Vagina (tissue), 2 donors: ENCODE data around the gene PRPF6. TPM values are rescaled to one million over a fixed set of nuclear protein-coding genes. Genes with fewer than 3 reads are reported as not detected.

ENCODE experiments used
- DNase-seq, 2 donors: peaks; one replicate each; pipeline ENCODE4 v3.0.0-alpha.2; 2017; ENCODE audit errors: extremely low spot score in 2 of 2
- H3K27ac ChIP-seq: fragments of 200-600 bp; sonication (generic); one replicate; pipeline ENCODE4 v1.5.1; 2019
- H3K27me3 ChIP-seq: fragments of 200-600 bp; sonication (generic); one replicate; pipeline ENCODE4 v1.5.1; 2019
- H3K36me3 ChIP-seq, 2 donors: fragments of 200-600 bp; sonication (generic); one replicate each; pipeline ENCODE4 v1.5.1; 2017 to 2019
- H3K4me1 ChIP-seq: fragments of 200-600 bp; sonication (generic); one replicate; pipeline ENCODE4 v1.5.1; 2019
- H3K4me3 ChIP-seq, 2 donors: fragments of 200-600 bp; sonication (generic); 1 replicate in 1 of 2; 2 replicates in 1 of 2; pipeline ENCODE4 v1.5.1; 2016 to 2019
- H3K9me3 ChIP-seq: fragments of 200-600 bp; sonication (generic); one replicate; pipeline ENCODE4 v1.5.1; 2019
- CTCF ChIP-seq, 3 experiments: fragments of 450-650 bp in 2 of 3; fragments of 200-600 bp in 1 of 3; sonication (generic) in 1 of 3; IDR thresholded peaks; one replicate each; pipeline ENCODE4 v1.5.1; 2017 to 2019; ENCODE audit warnings: antibody characterized with exemption in 3 of 3, mild to moderate bottlenecking in 2 of 3, moderate library complexity in 2 of 3
- POLR2A ChIP-seq, 2 donors: fragments of 450-650 bp; IDR thresholded peaks; one replicate each; pipeline ENCODE4 v1.6.1; 2017; ENCODE audit warnings: antibody characterized with exemption in 2 of 2, mild to moderate bottlenecking in 2 of 2, moderate library complexity in 2 of 2
- POLR2AphosphoS5 ChIP-seq, 2 donors: sonication (generic); formaldehyde crosslinking; IDR thresholded peaks; one replicate each; pipeline ENCODE4 v1.9.0; 2017; ENCODE audit warnings: antibody characterized with exemption in 2 of 2, mild to moderate bottlenecking in 2 of 2, low read depth in 1 of 2; ENCODE audit not compliant: insufficient read depth in 1 of 2
- intact Hi-C: fragments of 100-400 bp; cut with DNase I; formaldehyde crosslinking; loops from one replicate; pipeline ENCODE4 v1.15.1; 2023
- total RNA-seq: library from RNA; depleted of rRNA; stranded (reverse); fragments of >200 nt; gene quantifications from one replicate; pipeline ENCODE4 v1.2.3, GENCODE V29; 2016

Gene PRPF6
- total RNA-seq, 1 donor from 2014 or later = 50.6 TPM

GRCh38 chr20:64073476-64074183 is 92.7 kb downstream of the PRPF6 start:
- H3K27me3 ChIP-seq = no peaks in the 10 kb centered on the region
- no peak for DNase-seq
- intact Hi-C loops = no loop called here
- no peaks in the 10 kb centered on the region for H3K9me3 ChIP-seq
- H3K4me3 ChIP-seq = no peak overlapping the region
- no peak overlapping the region for H3K27ac ChIP-seq
- H3K4me1 ChIP-seq = peaks cover 14% of the 10 kb centered on the region
- peaks cover 0 to 12% of the 10 kb centered on the region in 2 donors for H3K36me3 ChIP-seq
- no peak for TF ChIP-seq POLR2AphosphoS5 (IDR thresholded peaks at IDR 0.05; ENCODE audit: insufficient read depth in 1 of 2, low read depth in 1 of 2)
- no peak for TF ChIP-seq POLR2A (IDR thresholded peaks at IDR 0.05)
- TF ChIP-seq CTCF (IDR thresholded peaks at IDR 0.05) = no peak

- H3K4me1 ChIP-seq = peaks cover 21% of the 10 kb centered on the region
- H3K27ac ChIP-seq = no peak overlapping the region
- no peaks in the 10 kb centered on the region for H3K27me3 ChIP-seq
- no peaks in the 10 kb centered on the region for H3K9me3 ChIP-seq
- TF ChIP-seq POLR2A (IDR thresholded peaks at IDR 0.05) = no peak
- no peak for TF ChIP-seq CTCF (IDR thresholded peaks at IDR 0.05)
- TF ChIP-seq POLR2AphosphoS5 (IDR thresholded peaks at IDR 0.05; ENCODE audit: insufficient read depth in 1 of 2, low read depth in 1 of 2) = no peak
- peaks cover 0 to 12% of the 10 kb centered on the region in 2 donors for H3K36me3 ChIP-seq
- no peak for DNase-seq
- intact Hi-C loops = no loop called here
- H3K4me3 ChIP-seq = no peak overlapping the region
Observed at GRCh38 chr20:64074184-64074789, 93.4 kb downstream of the PRPF6 start.

- no peak for DNase-seq
- peaks cover 23% of the 10 kb centered on the region for H3K4me1 ChIP-seq
- H3K4me3 ChIP-seq = no peak overlapping the region
- no peak overlapping the region for H3K27ac ChIP-seq
- no peaks in the 10 kb centered on the region for H3K9me3 ChIP-seq
- H3K27me3 ChIP-seq = no peaks in the 10 kb centered on the region
- intact Hi-C loops = no loop called here
- TF ChIP-seq CTCF (IDR thresholded peaks at IDR 0.05) (no peak), POLR2AphosphoS5 (IDR thresholded peaks at IDR 0.05; ENCODE audit: insufficient read depth in 1 of 2, low read depth in 1 of 2) (no peak), POLR2A (IDR thresholded peaks at IDR 0.05) (no peak)
- H3K36me3 ChIP-seq = peaks cover 0 to 12% of the 10 kb centered on the region in 2 donors
Observed at GRCh38 chr20:64074963-64075362, 94.0 kb downstream of the PRPF6 start.

- Histone ChIP-seq H3K27me3 (no peaks in the 10 kb centered on the region), H3K9me3 (no peaks in the 10 kb centered on the region), H3K27ac (no peak overlapping the region), H3K4me1 (peaks cover 23% of the 10 kb centered on the region), H3K36me3 (peaks cover 0 to 9% of the 10 kb centered on the region in 2 donors), H3K4me3 (no peak overlapping the region)
- no peak for DNase-seq
- TF ChIP-seq POLR2A (IDR thresholded peaks at IDR 0.05) = no peak
- no peak for TF ChIP-seq CTCF (IDR thresholded peaks at IDR 0.05)
- no peak for TF ChIP-seq POLR2AphosphoS5 (IDR thresholded peaks at IDR 0.05; ENCODE audit: insufficient read depth in 1 of 2, low read depth in 1 of 2)
- intact Hi-C loops = no loop called here
Observed at GRCh38 chr20:64075556-64075955, 94.6 kb downstream of the PRPF6 start.
